Measurements from ENCODE around the gene CNTN1. TPM values are rescaled to one million over a fixed set of nuclear protein-coding genes. Genes with fewer than 3 reads are reported as not detected.

Gene CNTN1
- total RNA-seq, 5 donors from 2014 or later (not counting 1 experiment from before 2014, with no cell fraction given): not detected

- no peaks in the 10 kb centered on the region for H3K27me3 ChIP-seq (replicated peaks in 1 of 2; ENCODE audit: control insufficient read depth in 2 of 2, extremely low read depth in 1 of 2, insufficient read depth in 2 of 2, low read length in 1 of 2)
- POLR2A ChIA-PET: no interaction called here
Observed at GRCh38 chr12:40970320-40970907, 278.2 kb downstream of the CNTN1 start.

DNA sequence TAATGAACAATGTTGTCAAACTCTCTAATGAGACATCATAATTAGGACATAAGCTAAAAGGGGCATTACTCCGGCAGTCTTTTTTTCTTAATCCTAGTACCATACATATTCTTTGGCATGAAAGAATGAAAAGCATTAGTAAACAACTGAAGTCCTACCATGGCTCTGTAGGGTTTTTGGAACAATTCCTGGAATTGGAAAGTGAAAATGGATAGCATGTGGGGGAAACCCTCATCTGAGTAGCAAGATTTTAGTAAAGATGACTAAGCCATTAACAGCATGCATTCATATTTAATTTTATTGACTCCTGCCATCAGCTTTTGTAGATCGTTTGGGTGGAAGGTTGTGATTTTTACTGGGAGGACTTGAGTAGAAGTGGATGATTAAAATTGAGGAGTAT, 279.7 kb downstream of the CNTN1 start:
- no peaks in the 10 kb centered on the region for H3K27me3 Mint-ChIP-seq
- H3K4me3 ChIP-seq (ENCODE audit: control insufficient read depth in 1 of 2, extremely low read depth in 1 of 2, low read length in 1 of 2): no peak overlapping the region
- H3K27ac Mint-ChIP-seq: no peak overlapping the region
- no peaks in the 10 kb centered on the region for H3K4me1 Mint-ChIP-seq
- no peak overlapping the region for H3K27ac ChIP-seq (ENCODE audit: low read length)
- no peaks in the 10 kb centered on the region for H3K36me3 ChIP-seq (ENCODE audit: control insufficient read depth in 2 of 2, extremely low read depth in 1 of 2, insufficient read depth in 1 of 2, low read length in 1 of 2)
- ATAC-seq (replicated peaks in 1 of 4): no peak
- ChIA-PET POLR2A (no interaction called here), CTCF (no interaction called here)
- H3K36me3 Mint-ChIP-seq: no peaks in the 10 kb centered on the region
- DNase-seq: no peak
- no peaks in the 10 kb centered on the region for H3K9me3 ChIP-seq
- H3K27me3 ChIP-seq (replicated peaks in 1 of 2; ENCODE audit: control insufficient read depth in 2 of 2, extremely low read depth in 1 of 2, insufficient read depth in 2 of 2, low read length in 1 of 2): no peaks in the 10 kb centered on the region
- WGBS (ENCODE audit: insufficient coverage): no CpG with 5 or more reads among the region's 2 CpGs
- H3K9me3 Mint-ChIP-seq: no peaks in the 10 kb centered on the region
- no peaks in the 10 kb centered on the region for H3K4me1 ChIP-seq (ENCODE audit: control insufficient read depth in 1 of 2, extremely low read depth in 1 of 2, insufficient read depth in 2 of 2, low read length in 2 of 2)
- H3K4me3 Mint-ChIP-seq: no peak overlapping the region

More at GRCh38 chr12:40970320-40970907, 278.2 kb downstream of the CNTN1 start:
- Histone ChIP-seq H3K36me3 (ENCODE audit: control insufficient read depth in 2 of 2, extremely low read depth in 1 of 2, insufficient read depth in 1 of 2, low read length in 1 of 2) (no peaks in the 10 kb centered on the region), H3K9me3 (no peaks in the 10 kb centered on the region), H3K27ac (ENCODE audit: low read length) (no peak overlapping the region), H3K4me1 (ENCODE audit: control insufficient read depth in 1 of 2, extremely low read depth in 1 of 2, insufficient read depth in 2 of 2, low read length in 2 of 2) (no peaks in the 10 kb centered on the region), H3K4me3 (ENCODE audit: control insufficient read depth in 1 of 2, extremely low read depth in 1 of 2, low read length in 1 of 2) (no peak overlapping the region)
- Mint-ChIP-seq H3K4me3 (no peak overlapping the region), H3K4me1 (no peaks in the 10 kb centered on the region), H3K9me3 (no peaks in the 10 kb centered on the region), H3K27me3 (no peaks in the 10 kb centered on the region), H3K27ac (no peak overlapping the region), H3K36me3 (no peaks in the 10 kb centered on the region)
- CTCF ChIA-PET: no interaction called here
- no peak for ATAC-seq (replicated peaks in 1 of 4)
- no peak for DNase-seq
- WGBS (ENCODE audit: insufficient coverage): no CpG with 5 or more reads among the region's 5 CpGs

DNA sequence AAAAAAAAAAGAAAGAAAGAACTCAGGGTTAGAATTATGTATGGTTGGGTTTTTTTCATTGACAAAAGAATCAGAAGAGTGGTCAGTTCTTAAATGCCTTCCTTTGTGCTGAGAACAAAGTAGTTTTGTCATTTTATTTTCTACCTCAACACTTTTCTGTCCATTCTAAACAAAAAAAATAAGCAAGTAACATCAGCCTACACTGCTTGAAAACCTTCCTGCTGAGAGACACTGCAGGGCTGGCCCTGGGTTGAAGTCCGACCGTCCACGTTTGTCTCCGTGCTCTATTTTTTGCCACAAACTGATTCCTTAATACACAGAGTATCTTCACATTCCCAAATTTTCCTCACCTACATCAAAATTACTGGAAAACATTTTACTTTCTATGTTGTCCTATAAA, 284.3 kb downstream of the CNTN1 start:
- WGBS (ENCODE audit: insufficient coverage): 88% methylated on average over 4 of the region's 4 CpGs
- Mint-ChIP-seq H3K27ac (no peak overlapping the region), H3K4me3 (no peak overlapping the region), H3K36me3 (no peaks in the 10 kb centered on the region), H3K4me1 (no peaks in the 10 kb centered on the region), H3K9me3 (no peaks in the 10 kb centered on the region), H3K27me3 (no peaks in the 10 kb centered on the region)
- Histone ChIP-seq H3K27ac (ENCODE audit: low read length) (no peak overlapping the region), H3K36me3 (ENCODE audit: control insufficient read depth in 2 of 2, extremely low read depth in 1 of 2, insufficient read depth in 1 of 2, low read length in 1 of 2) (no peaks in the 10 kb centered on the region), H3K9me3 (no peaks in the 10 kb centered on the region), H3K27me3 (replicated peaks in 1 of 2; ENCODE audit: control insufficient read depth in 2 of 2, extremely low read depth in 1 of 2, insufficient read depth in 2 of 2, low read length in 1 of 2) (no peaks in the 10 kb centered on the region), H3K4me1 (ENCODE audit: control insufficient read depth in 1 of 2, extremely low read depth in 1 of 2, insufficient read depth in 2 of 2, low read length in 2 of 2) (no peaks in the 10 kb centered on the region), H3K4me3 (ENCODE audit: control insufficient read depth in 1 of 2, extremely low read depth in 1 of 2, low read length in 1 of 2) (no peak overlapping the region)
- POLR2A ChIA-PET: no interaction called here
- ATAC-seq (replicated peaks in 1 of 4): no peak
- CTCF ChIA-PET: no interaction called here
- no peak for DNase-seq

GRCh38 chr12:40980427-40980961, 288.3 kb downstream of the CNTN1 start:
- DNase-seq (no peak), ATAC-seq (replicated peaks in 1 of 4) (no peak)
- ChIA-PET POLR2A (no interaction called here), CTCF (no interaction called here)
- H3K36me3 Mint-ChIP-seq: no peaks in the 10 kb centered on the region
- H3K9me3 Mint-ChIP-seq: peaks cover 1 to 6% (median 2%) of the 10 kb centered on the region in 3 donors
- H3K4me1 ChIP-seq (ENCODE audit: control insufficient read depth in 1 of 2, extremely low read depth in 1 of 2, insufficient read depth in 2 of 2, low read length in 2 of 2): no peaks in the 10 kb centered on the region
- H3K27me3 Mint-ChIP-seq: no peaks in the 10 kb centered on the region
- no peaks in the 10 kb centered on the region for H3K9me3 ChIP-seq
- no peaks in the 10 kb centered on the region for H3K27me3 ChIP-seq (replicated peaks in 1 of 2; ENCODE audit: control insufficient read depth in 2 of 2, extremely low read depth in 1 of 2, insufficient read depth in 2 of 2, low read length in 1 of 2)
- no peak overlapping the region for H3K27ac ChIP-seq (ENCODE audit: low read length)
- H3K4me3 ChIP-seq (ENCODE audit: control insufficient read depth in 1 of 2, extremely low read depth in 1 of 2, low read length in 1 of 2): no peak overlapping the region
- no peaks in the 10 kb centered on the region for H3K4me1 Mint-ChIP-seq
- H3K27ac Mint-ChIP-seq: no peak overlapping the region
- H3K4me3 Mint-ChIP-seq: no peak overlapping the region
- H3K36me3 ChIP-seq (ENCODE audit: control insufficient read depth in 2 of 2, extremely low read depth in 1 of 2, insufficient read depth in 1 of 2, low read length in 1 of 2): no peaks in the 10 kb centered on the region

DNA sequence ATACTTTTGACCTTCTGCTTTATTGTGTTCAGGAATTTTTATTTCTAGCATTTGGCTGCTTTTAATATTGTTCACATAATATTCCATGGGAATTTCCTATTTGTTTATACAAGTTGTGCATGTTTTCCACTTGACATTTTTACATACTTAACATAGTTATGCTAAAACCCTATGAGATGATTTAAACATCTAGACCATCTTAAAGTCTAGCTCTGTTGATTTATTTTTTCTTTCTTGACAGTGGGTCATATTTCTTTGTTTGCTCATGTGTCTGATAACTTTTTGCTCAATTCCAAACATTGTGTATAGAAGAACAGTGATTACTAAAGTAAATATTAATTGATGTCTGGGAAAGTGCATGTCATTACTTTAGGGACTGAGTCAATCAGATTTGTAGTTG, 293.8 kb downstream of the CNTN1 start:
- CTCF ChIA-PET: no interaction called here
- Mint-ChIP-seq H3K4me1 (no peaks in the 10 kb centered on the region), H3K9me3 (peaks cover 6 to 15% (median 7%) of the 10 kb centered on the region in 3 donors), H3K27me3 (no peaks in the 10 kb centered on the region), H3K4me3 (no peak overlapping the region), H3K27ac (no peak overlapping the region), H3K36me3 (no peaks in the 10 kb centered on the region)
- H3K27ac ChIP-seq (ENCODE audit: low read length): no peak overlapping the region
- ATAC-seq (replicated peaks in 1 of 4) (no peak), DNase-seq (no peak)
- H3K4me1 ChIP-seq (ENCODE audit: control insufficient read depth in 1 of 2, extremely low read depth in 1 of 2, insufficient read depth in 2 of 2, low read length in 2 of 2): no peaks in the 10 kb centered on the region
- no peaks in the 10 kb centered on the region for H3K9me3 ChIP-seq
- POLR2A ChIA-PET: no interaction called here
- H3K27me3 ChIP-seq (replicated peaks in 1 of 2; ENCODE audit: control insufficient read depth in 2 of 2, extremely low read depth in 1 of 2, insufficient read depth in 2 of 2, low read length in 1 of 2): no peaks in the 10 kb centered on the region
- no peak overlapping the region for H3K4me3 ChIP-seq (ENCODE audit: control insufficient read depth in 1 of 2, extremely low read depth in 1 of 2, low read length in 1 of 2)
- H3K36me3 ChIP-seq (ENCODE audit: control insufficient read depth in 2 of 2, extremely low read depth in 1 of 2, insufficient read depth in 1 of 2, low read length in 1 of 2): no peaks in the 10 kb centered on the region

DNA sequence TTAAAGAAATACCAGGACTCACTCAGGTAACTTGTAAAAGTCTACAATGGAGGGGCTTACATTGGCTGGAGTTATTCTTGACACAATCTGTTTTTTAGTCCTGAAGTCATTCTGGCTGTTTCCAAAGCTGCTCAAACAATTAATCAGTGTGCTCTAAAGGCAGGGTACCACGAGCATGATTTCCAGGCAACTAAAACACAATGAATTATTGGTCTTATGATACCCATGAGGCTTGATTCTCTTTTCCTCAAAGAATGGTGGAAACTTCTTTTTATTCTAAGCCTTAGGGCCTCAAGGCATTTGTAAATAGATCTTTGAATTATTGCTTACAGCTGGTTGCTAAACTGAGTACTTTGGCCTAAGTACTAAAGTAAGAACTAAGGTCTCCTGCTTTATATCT, 296.1 kb downstream of the CNTN1 start:
- ChIA-PET POLR2A (no interaction called here), CTCF (no interaction called here)
- H3K4me1 ChIP-seq (ENCODE audit: control insufficient read depth in 1 of 2, extremely low read depth in 1 of 2, insufficient read depth in 2 of 2, low read length in 2 of 2): no peaks in the 10 kb centered on the region
- DNase-seq: no peak
- ATAC-seq (replicated peaks in 1 of 4): no peak
- Mint-ChIP-seq H3K4me1 (no peaks in the 10 kb centered on the region), H3K4me3 (no peak overlapping the region), H3K36me3 (no peaks in the 10 kb centered on the region), H3K9me3 (peaks cover 6 to 15% (median 7%) of the 10 kb centered on the region in 3 donors), H3K27ac (no peak overlapping the region), H3K27me3 (no peaks in the 10 kb centered on the region)
- WGBS (ENCODE audit: insufficient coverage): 40% methylated on average over 1 of the region's 1 CpG
- H3K4me3 ChIP-seq (ENCODE audit: control insufficient read depth in 1 of 2, extremely low read depth in 1 of 2, low read length in 1 of 2): no peak overlapping the region
- H3K27me3 ChIP-seq (replicated peaks in 1 of 2; ENCODE audit: control insufficient read depth in 2 of 2, extremely low read depth in 1 of 2, insufficient read depth in 2 of 2, low read length in 1 of 2): no peaks in the 10 kb centered on the region
- H3K27ac ChIP-seq (ENCODE audit: low read length): no peak overlapping the region
- no peaks in the 10 kb centered on the region for H3K36me3 ChIP-seq (ENCODE audit: control insufficient read depth in 2 of 2, extremely low read depth in 1 of 2, insufficient read depth in 1 of 2, low read length in 1 of 2)
- H3K9me3 ChIP-seq: no peaks in the 10 kb centered on the region

DNA sequence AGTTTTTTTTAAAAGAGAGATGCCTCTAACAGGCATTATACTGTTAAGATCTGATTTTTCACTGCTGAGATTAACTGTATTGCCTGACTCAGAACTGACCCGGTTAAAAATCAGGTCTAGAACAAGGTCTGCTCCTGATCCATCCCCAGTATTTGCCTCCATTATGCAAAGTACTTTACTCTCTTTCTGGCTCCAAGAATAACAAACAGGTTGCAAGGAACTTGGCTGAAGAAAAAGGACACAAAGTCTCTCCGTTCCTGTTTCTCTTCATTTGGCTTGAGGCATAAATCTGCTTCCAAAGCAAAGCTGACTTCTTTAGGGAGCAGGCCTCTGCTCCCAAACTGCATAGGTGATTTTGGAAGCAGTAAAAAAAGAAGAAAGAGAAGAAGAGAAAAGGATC, 296.6 kb downstream of the CNTN1 start:
- H3K27me3 Mint-ChIP-seq: no peaks in the 10 kb centered on the region
- no peak overlapping the region for H3K27ac Mint-ChIP-seq

More for the DNA sequence above, 296.6 kb downstream of the CNTN1 start:
- no peak overlapping the region for H3K4me3 Mint-ChIP-seq
- ATAC-seq (replicated peaks in 1 of 4) (no peak), DNase-seq (no peak)
- no peak overlapping the region for H3K27ac ChIP-seq (ENCODE audit: low read length)
- no peaks in the 10 kb centered on the region for H3K4me1 Mint-ChIP-seq
- H3K4me3 ChIP-seq (ENCODE audit: control insufficient read depth in 1 of 2, extremely low read depth in 1 of 2, low read length in 1 of 2): no peak overlapping the region
- H3K9me3 Mint-ChIP-seq: peaks cover 6 to 15% (median 7%) of the 10 kb centered on the region in 3 donors
- no peaks in the 10 kb centered on the region for H3K27me3 ChIP-seq (replicated peaks in 1 of 2; ENCODE audit: control insufficient read depth in 2 of 2, extremely low read depth in 1 of 2, insufficient read depth in 2 of 2, low read length in 1 of 2)
- no peaks in the 10 kb centered on the region for H3K4me1 ChIP-seq (ENCODE audit: control insufficient read depth in 1 of 2, extremely low read depth in 1 of 2, insufficient read depth in 2 of 2, low read length in 2 of 2)
- no peaks in the 10 kb centered on the region for H3K36me3 Mint-ChIP-seq
- CTCF ChIA-PET: no interaction called here
- 71% methylated on average over 1 of the region's 2 CpGs for WGBS (ENCODE audit: insufficient coverage)
- POLR2A ChIA-PET: no interaction called here
- H3K36me3 ChIP-seq (ENCODE audit: control insufficient read depth in 2 of 2, extremely low read depth in 1 of 2, insufficient read depth in 1 of 2, low read length in 1 of 2): no peaks in the 10 kb centered on the region
- H3K9me3 ChIP-seq: no peaks in the 10 kb centered on the region

Measured in T-cell (primary cell).